CD8-positive, alpha-beta memory T cell (primary cell): ENCODE data around the gene HAP1. TPM values are rescaled to one million over a fixed set of nuclear protein-coding genes. Genes with fewer than 3 reads are reported as not detected.

ENCODE experiments used
- CTCF ChIA-PET: fragments of 350-600 bp; sonication (Branson Sonifier 250); formaldehyde crosslinking; loops from one replicate; lab custom pipeline; 2021; ENCODE audit warnings: antibody characterized with exemption; lab: Charles Lee
- POLR2A ChIA-PET: fragments of 350-600 bp; sonication (Branson Sonifier 250); formaldehyde crosslinking; loops from one replicate; lab custom pipeline; 2021; ENCODE audit warnings: antibody characterized with exemption; lab: Charles Lee
- DNase-seq, 5 donors: peaks; one replicate each; pipeline versions ENCODE4 v3.0.0 to v3.0.0-alpha.2; 2020 to 2022; ENCODE audit warnings: mixed read lengths in 1 of 5
- H3K27ac ChIP-seq: one replicate; pipeline ENCODE4 v1.7.0; 2013; ENCODE audit warnings: low read depth, mild to moderate bottlenecking, low read length, moderate library complexity
- H3K27me3 ChIP-seq: 2 replicates; pipeline ENCODE4 v1.7.0; 2013; ENCODE audit warnings: low read length, mild to moderate bottlenecking; ENCODE audit not compliant: insufficient read depth, poor library complexity, severe bottlenecking
- H3K36me3 ChIP-seq: 2 replicates; pipeline ENCODE4 v1.7.0; 2013; ENCODE audit warnings: mild to moderate bottlenecking, low read length, moderate library complexity; ENCODE audit not compliant: insufficient read depth
- H3K4me1 ChIP-seq: 2 replicates; pipeline ENCODE4 v1.7.0; 2013; ENCODE audit warnings: mild to moderate bottlenecking, low read length, moderate library complexity; ENCODE audit not compliant: insufficient read depth
- H3K4me3 ChIP-seq: 2 replicates; pipeline ENCODE4 v1.7.0; 2013; ENCODE audit warnings: mild to moderate bottlenecking, low read length
- H3K9me3 ChIP-seq: 2 replicates; pipeline ENCODE4 v1.7.0; 2013; ENCODE audit warnings: mild to moderate bottlenecking, low read length
- H3K27ac Mint-ChIP-seq, 8 donors: one replicate each; pipeline ENCODE4 v1.8.0; 2020 to 2021; ENCODE audit warnings: mixed read lengths in 8 of 8, mild to moderate bottlenecking in 6 of 8, inconsistent platforms in 3 of 8, moderate library complexity in 3 of 8
- H3K27me3 Mint-ChIP-seq, 2 donors: one replicate each; pipeline ENCODE4 v1.8.0; 2020 to 2021; ENCODE audit warnings: mixed read lengths in 2 of 2, mild to moderate bottlenecking in 1 of 2, moderate library complexity in 1 of 2
- H3K36me3 Mint-ChIP-seq, 3 donors: one replicate each; pipeline ENCODE4 v1.8.0; 2020 to 2021; ENCODE audit warnings: mixed read lengths in 3 of 3, inconsistent platforms in 1 of 3, mild to moderate bottlenecking in 1 of 3
- H3K4me1 Mint-ChIP-seq, 3 donors: one replicate each; pipeline ENCODE4 v1.8.0; 2020 to 2021; ENCODE audit warnings: mixed read lengths in 3 of 3, inconsistent platforms in 1 of 3, mild to moderate bottlenecking in 1 of 3
- H3K4me3 Mint-ChIP-seq, 7 donors: one replicate each; pipeline ENCODE4 v1.8.0; 2020 to 2021; ENCODE audit warnings: mixed read lengths in 7 of 7, mild to moderate bottlenecking in 6 of 7, moderate library complexity in 4 of 7, inconsistent platforms in 2 of 7
- H3K9me3 Mint-ChIP-seq, 5 donors: one replicate each; pipeline ENCODE4 v1.8.0; 2020 to 2022; ENCODE audit warnings: mixed read lengths in 5 of 5, mild to moderate bottlenecking in 3 of 5, moderate library complexity in 2 of 5, inconsistent platforms in 1 of 5
- polyA plus RNA-seq: library from polyadenylated mRNA; unstranded; fragments of 300-500 nt; fragmentation: Illumina TruSeq; gene quantifications from one replicate; pipeline ENCODE4 v1.2.3, GENCODE V29; 2021
- total RNA-seq, 2 experiments: library from RNA; stranded (reverse); gene quantifications; one replicate each; pipeline ENCODE4 v1.2.3, GENCODE V29; 2021

HAP1 gene
- total and polyA plus RNA-seq, 3 experiments from 2014 or later = 0.13 to 0.18 TPM; not detected in 1

- Mint-ChIP-seq H3K4me3 (no peak overlapping the region), H3K9me3 (no peaks in the 10 kb centered on the region), H3K4me1 (no peaks in the 10 kb centered on the region), H3K27me3 (peaks cover 0 to 10% of the 10 kb centered on the region in 2 donors), H3K27ac (no peak overlapping the region), H3K36me3 (no peaks in the 10 kb centered on the region)
- Histone ChIP-seq H3K4me3 (no peak overlapping the region), H3K27me3 (no peaks in the 10 kb centered on the region), H3K9me3 (no peaks in the 10 kb centered on the region), H3K4me1 (no peaks in the 10 kb centered on the region), H3K27ac (no peak overlapping the region), H3K36me3 (no peaks in the 10 kb centered on the region)
- no peak for DNase-seq
- ChIA-PET CTCF (interaction anchor here (1.2 kb wide), 1 partner anchor 42 kb away, joined by 3 read pairs; the partner anchor contains the start of gene P3H4), POLR2A (no interaction called here)
Measured at GRCh38 chr17:41769346-41769862, 35.0 kb upstream of the HAP1 start.

GRCh38 chr17:41768682-41769288 lies 34.3 kb upstream of the HAP1 start:
- H3K4me1 Mint-ChIP-seq = no peaks in the 10 kb centered on the region
- no peak overlapping the region for H3K4me3 Mint-ChIP-seq
- H3K27me3 Mint-ChIP-seq = peaks cover 0 to 8% of the 10 kb centered on the region in 2 donors
- ChIA-PET POLR2A (no interaction called here), CTCF (interaction anchor here (1.2 kb wide), 1 partner anchor 43 kb away, joined by 3 read pairs; the partner anchor contains the start of gene P3H4)
- no peak for DNase-seq
- no peaks in the 10 kb centered on the region for H3K36me3 Mint-ChIP-seq
- Histone ChIP-seq H3K36me3 (no peaks in the 10 kb centered on the region), H3K9me3 (no peaks in the 10 kb centered on the region), H3K27ac (no peak overlapping the region), H3K4me1 (no peaks in the 10 kb centered on the region), H3K27me3 (no peaks in the 10 kb centered on the region), H3K4me3 (no peak overlapping the region)
- no peaks in the 10 kb centered on the region for H3K9me3 Mint-ChIP-seq
- H3K27ac Mint-ChIP-seq = no peak overlapping the region

DNA sequence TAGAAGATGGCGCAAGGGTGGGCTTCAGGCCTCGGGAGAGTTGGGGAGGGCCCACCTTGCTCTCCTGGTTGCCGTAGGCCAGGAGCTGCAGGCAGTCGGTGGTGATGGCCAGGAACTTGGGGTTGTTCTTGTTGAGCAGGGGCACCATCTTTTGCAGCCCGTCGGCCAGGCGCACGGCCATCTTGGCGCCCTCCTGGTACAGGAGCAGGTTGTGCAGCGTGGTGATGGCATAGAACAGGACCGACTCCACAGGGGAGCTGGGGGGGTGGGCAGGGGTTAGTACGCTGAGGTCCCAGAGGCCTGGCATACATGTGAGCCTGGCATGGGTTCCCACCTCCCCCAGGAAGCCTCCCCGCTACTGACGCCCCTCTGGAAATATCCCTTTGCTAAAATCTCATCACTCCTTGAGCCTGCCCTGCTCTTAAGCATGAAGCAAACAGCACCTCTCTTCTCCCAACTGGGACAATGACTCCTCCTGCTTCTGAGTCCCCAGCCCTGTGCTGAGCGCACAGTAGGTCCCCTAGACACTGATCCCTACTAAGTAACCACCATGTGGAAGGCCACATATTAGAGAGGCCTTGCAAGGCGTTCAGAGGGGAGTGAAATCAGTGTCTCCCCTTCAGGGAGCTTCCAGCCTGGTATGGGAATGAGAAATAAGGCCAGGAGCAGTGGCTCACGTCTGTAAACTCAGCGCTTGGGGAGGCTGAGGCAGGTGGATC lies 33.0 kb upstream of the HAP1 start:
- Mint-ChIP-seq H3K36me3 (no peaks in the 10 kb centered on the region), H3K4me3 (no peak overlapping the region), H3K27me3 (peaks cover 1 to 4% of the 10 kb centered on the region in 2 donors), H3K9me3 (no peaks in the 10 kb centered on the region), H3K27ac (peak overlapping the region in 2 of 8 donors; percentile 21 to 34), H3K4me1 (no peaks in the 10 kb centered on the region)
- Histone ChIP-seq H3K36me3 (no peaks in the 10 kb centered on the region), H3K9me3 (no peaks in the 10 kb centered on the region), H3K4me1 (no peaks in the 10 kb centered on the region), H3K27ac (no peak overlapping the region), H3K27me3 (no peaks in the 10 kb centered on the region), H3K4me3 (no peak overlapping the region)
- CTCF ChIA-PET = interaction anchor here (0.7 kb wide), 1 partner anchor 32 kb away, joined by 4 read pairs; no protein-coding TSS in a partner anchor
- POLR2A ChIA-PET = interaction anchor here (1.3 kb wide), 1 partner anchor 39 kb away, joined by 3 read pairs; no protein-coding TSS in a partner anchor
- no peak for DNase-seq

DNA sequence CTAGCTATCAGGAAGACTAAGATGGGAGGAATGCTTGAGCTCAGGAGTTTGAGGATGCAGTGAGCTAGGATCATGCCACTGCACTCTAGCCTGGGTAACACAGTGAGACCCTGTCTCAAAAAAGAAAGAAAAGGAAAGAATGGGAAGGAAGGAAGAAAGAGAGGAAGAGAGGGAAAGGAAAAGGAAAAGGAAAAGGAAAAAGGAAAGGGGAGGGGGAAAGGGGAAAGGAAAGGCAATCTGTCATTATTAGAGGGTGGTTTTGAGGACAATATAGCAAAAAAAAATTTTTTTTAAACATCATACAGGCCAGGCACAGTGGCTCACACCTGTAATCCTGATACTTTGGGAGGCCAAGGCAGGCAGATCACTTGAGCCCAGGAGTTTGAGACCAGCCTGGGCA lies 31.7 kb upstream of the HAP1 start:
- POLR2A ChIA-PET = no interaction called here
- no peak overlapping the region for H3K27ac ChIP-seq
- CTCF ChIA-PET = no interaction called here
- Mint-ChIP-seq H3K36me3 (no peaks in the 10 kb centered on the region), H3K4me1 (no peaks in the 10 kb centered on the region), H3K9me3 (no peaks in the 10 kb centered on the region), H3K27ac (no peak overlapping the region), H3K27me3 (peaks cover 1 to 3% of the 10 kb centered on the region in 2 donors), H3K4me3 (no peak overlapping the region)
- H3K9me3 ChIP-seq = no peaks in the 10 kb centered on the region
- no peaks in the 10 kb centered on the region for H3K36me3 ChIP-seq
- H3K4me3 ChIP-seq = no peak overlapping the region
- no peaks in the 10 kb centered on the region for H3K4me1 ChIP-seq
- no peaks in the 10 kb centered on the region for H3K27me3 ChIP-seq
- no peak for DNase-seq

GRCh38 chr17:41763327-41763726 lies 28.9 kb upstream of the HAP1 start:
- no peak for DNase-seq
- ChIA-PET POLR2A (no interaction called here), CTCF (no interaction called here)
- Mint-ChIP-seq H3K4me3 (no peak overlapping the region), H3K9me3 (no peaks in the 10 kb centered on the region), H3K27ac (no peak overlapping the region), H3K36me3 (no peaks in the 10 kb centered on the region), H3K27me3 (peaks cover 1 to 7% of the 10 kb centered on the region in 2 donors), H3K4me1 (no peaks in the 10 kb centered on the region)
- Histone ChIP-seq H3K4me3 (no peak overlapping the region), H3K36me3 (no peaks in the 10 kb centered on the region), H3K9me3 (no peaks in the 10 kb centered on the region), H3K27me3 (no peaks in the 10 kb centered on the region), H3K27ac (no peak overlapping the region), H3K4me1 (no peaks in the 10 kb centered on the region)

DNA sequence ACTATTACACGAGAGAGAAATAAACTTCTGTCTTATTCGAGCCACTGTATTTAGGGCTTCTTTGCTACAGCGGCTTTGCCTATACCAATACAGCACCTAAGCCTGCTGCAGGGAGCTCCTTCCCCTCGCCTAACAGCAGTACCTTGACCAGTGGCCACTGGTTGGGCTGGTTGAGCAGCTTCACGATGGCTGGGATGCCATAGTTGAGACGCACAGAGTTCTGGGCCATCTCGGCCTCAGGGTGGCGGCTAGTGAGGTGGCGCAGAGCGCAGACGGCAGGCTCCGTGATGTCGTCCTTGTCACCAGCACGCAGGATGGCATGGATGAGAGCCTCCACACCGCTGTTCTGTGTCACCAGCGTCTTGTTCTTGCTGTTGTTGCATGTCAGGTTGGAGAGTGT lies 28.4 kb upstream of the HAP1 start:
- H3K4me1 ChIP-seq = no peaks in the 10 kb centered on the region

DNA sequence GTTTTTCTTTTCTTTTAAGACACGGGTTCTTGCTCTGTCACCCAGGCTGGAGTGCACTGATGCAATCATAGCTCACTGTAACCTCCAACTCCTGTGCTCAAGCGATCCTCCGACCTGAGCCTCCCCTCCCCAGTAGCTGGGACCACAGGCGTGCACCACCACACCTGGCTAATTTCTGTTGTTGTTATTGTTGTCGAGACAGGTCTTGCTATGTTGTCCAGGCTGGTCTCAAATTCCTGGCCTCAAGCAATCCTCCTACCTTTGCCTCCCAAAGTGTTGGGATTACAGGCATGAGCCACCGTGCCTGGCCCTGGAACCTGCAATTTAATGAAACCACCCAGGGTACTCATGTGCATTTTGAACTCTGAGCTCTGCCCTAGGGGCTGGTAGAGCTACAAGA lies 27.9 kb upstream of the HAP1 start:
- Mint-ChIP-seq H3K4me1 (no peaks in the 10 kb centered on the region), H3K36me3 (no peaks in the 10 kb centered on the region), H3K4me3 (no peak overlapping the region), H3K27ac (no peak overlapping the region), H3K27me3 (peaks cover 1 to 7% of the 10 kb centered on the region in 2 donors), H3K9me3 (no peaks in the 10 kb centered on the region)
- no peaks in the 10 kb centered on the region for H3K9me3 ChIP-seq
- POLR2A ChIA-PET = no interaction called here
- no peaks in the 10 kb centered on the region for H3K36me3 ChIP-seq
- H3K27ac ChIP-seq = no peak overlapping the region
- no peaks in the 10 kb centered on the region for H3K27me3 ChIP-seq
- H3K4me1 ChIP-seq = no peaks in the 10 kb centered on the region
- CTCF ChIA-PET = no interaction called here
- H3K4me3 ChIP-seq = no peak overlapping the region
- no peak for DNase-seq

More for the DNA sequence above, 28.4 kb upstream of the HAP1 start:
- Mint-ChIP-seq H3K4me3 (no peak overlapping the region), H3K36me3 (no peaks in the 10 kb centered on the region), H3K9me3 (no peaks in the 10 kb centered on the region), H3K27me3 (peaks cover 1 to 7% of the 10 kb centered on the region in 2 donors), H3K27ac (no peak overlapping the region), H3K4me1 (no peaks in the 10 kb centered on the region)
- Histone ChIP-seq H3K27ac (no peak overlapping the region), H3K27me3 (no peaks in the 10 kb centered on the region), H3K9me3 (no peaks in the 10 kb centered on the region), H3K36me3 (no peaks in the 10 kb centered on the region), H3K4me3 (no peak overlapping the region)
- DNase-seq = no peak
- POLR2A ChIA-PET = no interaction called here
- CTCF ChIA-PET = no interaction called here

DNA sequence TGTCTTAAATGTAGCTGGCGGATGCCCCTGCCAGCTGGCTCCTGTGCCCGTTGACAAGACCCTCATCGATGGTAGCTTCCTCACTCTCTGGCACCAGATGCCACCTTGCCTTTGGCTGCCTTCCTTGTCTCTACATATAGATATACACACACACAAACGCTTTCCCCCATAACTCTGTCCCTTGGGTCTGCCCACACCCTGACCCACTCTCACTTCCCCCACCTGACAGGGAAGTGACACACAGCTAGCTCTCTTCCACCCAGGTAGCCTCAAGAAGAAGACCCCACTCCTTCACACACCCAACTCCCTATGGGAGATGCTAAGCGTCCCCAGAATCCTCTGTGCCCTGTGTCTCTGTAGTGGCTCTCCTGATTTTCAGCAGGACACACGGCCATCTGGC lies 26.4 kb upstream of the HAP1 start:
- H3K4me3 Mint-ChIP-seq = no peak overlapping the region
- Histone ChIP-seq H3K4me1 (no peaks in the 10 kb centered on the region), H3K36me3 (no peaks in the 10 kb centered on the region), H3K4me3 (no peak overlapping the region), H3K27ac (no peak overlapping the region), H3K9me3 (no peaks in the 10 kb centered on the region), H3K27me3 (no peaks in the 10 kb centered on the region)
- H3K36me3 Mint-ChIP-seq = no peaks in the 10 kb centered on the region
- H3K4me1 Mint-ChIP-seq = no peaks in the 10 kb centered on the region
- H3K27me3 Mint-ChIP-seq = peaks cover 1 to 7% of the 10 kb centered on the region in 2 donors
- H3K9me3 Mint-ChIP-seq = no peaks in the 10 kb centered on the region
- H3K27ac Mint-ChIP-seq = no peak overlapping the region
- DNase-seq = no peak
- ChIA-PET CTCF (interaction anchor here (0.7 kb wide), 1 partner anchor 10 kb away, joined by 4 read pairs; no protein-coding TSS in a partner anchor), POLR2A (no interaction called here)
